NCI-H446 (cell line): ENCODE measurements around the gene CLEC18C.
"Not testable (repeated sequence)": the region's sequence is repeated elsewhere in the genome, so short reads cannot be mapped to it uniquely, and the experiment has no call there.

Experiments
- DNase-seq, 2 experiments: peaks; one replicate each; lab custom pipeline; 2025; lab: John Stamatoyannopoulos, UW

CLEC18C gene

DNA sequence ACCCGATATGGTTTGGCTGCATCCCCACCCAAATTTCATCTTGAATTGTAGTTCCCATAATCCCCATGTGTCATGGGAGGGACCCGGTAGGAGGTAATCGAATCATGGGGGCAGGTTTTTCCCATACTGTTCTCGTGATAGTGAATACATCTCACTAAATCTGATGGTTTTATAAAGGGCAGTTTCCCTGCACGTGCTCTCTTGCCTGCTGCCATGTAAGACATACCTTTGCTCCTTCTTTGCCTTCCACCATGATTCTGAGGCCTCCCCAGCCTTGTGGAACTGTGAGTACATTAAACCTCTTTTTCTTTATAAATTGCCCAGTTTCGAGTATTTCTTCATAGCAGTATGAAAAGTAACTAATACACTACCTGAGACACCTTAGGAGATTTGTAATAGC is 32.8 kb downstream of the CLEC18C start:
- DNase-seq: not testable (repeated sequence)

- not testable (repeated sequence) for DNase-seq
These were observed 45.0 kb downstream of the CLEC18C start for GRCh38 chr16:70218586-70218985.

DNA sequence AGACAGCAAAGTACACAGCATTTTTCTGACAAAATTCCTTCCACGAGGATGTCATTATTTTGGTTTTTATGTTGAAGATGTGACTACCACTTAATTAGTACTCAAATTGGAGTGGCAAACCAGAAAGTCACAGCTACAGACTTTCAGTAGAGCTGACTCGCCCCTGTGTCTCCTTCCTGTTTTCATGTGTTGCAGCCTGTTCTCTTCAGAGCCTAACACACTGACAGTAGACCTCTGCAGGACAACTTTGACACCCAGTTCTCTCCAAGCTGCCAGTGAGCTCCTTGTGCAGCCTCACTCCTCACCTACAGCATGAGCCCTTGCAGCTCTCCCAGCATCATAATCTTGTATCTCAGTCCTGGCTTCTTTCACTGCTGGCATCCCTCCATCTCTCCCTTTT is 49.0 kb downstream of the CLEC18C start:
- not testable (repeated sequence) for DNase-seq

DNA sequence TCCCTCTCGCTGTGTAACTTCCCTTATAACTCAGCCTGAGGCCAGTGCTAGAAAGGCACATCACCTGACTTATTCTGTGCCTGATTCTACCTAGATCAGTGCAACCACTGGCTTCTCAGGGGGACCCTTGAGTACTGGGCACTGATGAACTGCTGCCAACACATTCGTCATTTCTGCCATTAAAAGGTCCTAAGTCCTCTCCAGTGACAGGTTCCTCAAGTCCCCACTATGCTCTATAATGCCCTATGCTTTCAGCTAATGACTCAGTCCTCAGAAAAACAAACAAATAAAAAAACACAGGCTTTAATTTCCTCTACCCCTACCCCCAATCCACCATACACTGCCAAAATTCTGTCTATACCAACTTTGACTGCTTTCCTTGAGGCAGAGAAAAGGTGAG is 49.6 kb downstream of the CLEC18C start:
- DNase-seq: not testable (repeated sequence)

GRCh38 chr16:70223971-70224513 is 50.5 kb downstream of the CLEC18C start:
- not testable (repeated sequence) for DNase-seq

DNA sequence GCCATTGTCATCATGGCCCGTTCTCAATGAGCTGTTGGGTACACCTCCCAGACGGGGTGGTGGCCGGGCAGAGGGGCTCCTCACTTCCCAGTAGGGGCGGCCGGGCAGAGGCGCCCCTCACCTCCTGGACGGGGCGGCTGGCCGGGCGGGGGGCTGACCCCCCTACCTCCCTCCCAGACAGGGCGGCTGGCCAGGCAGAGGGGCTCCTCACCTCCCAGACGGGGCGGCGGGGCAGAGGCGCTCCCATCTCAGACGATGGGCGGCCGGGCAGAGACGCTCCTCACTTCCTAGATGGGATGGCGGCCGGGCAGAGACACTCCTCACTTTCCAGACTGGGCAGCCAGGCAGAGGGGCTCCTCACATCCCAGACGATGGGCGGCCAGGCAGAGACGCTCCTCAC is 51.1 kb downstream of the CLEC18C start:
- DNase-seq: not testable (repeated sequence)

GRCh38 chr16:70225430-70225829 is 51.8 kb downstream of the CLEC18C start:
- not testable (repeated sequence) for DNase-seq

DNA sequence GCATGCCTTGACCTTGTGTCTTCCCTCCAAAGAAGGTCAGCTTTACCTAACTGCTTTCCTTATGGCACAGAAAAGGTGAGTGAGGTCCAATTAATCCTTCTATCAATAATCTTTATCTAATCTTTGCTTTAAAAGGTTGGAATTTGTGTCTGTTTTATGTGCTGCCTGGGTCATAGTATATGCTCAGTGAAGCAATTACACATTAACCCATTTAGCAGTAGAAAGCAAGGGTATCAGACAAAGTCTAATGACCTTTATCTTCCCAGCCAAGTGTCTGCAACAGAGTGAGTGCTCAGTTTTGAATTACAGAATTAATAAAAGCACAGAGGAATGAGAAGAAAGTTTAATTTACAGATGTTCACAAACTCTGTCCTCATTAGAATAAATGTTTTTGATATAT is 52.4 kb downstream of the CLEC18C start:
- DNase-seq: not testable (repeated sequence)

GRCh38 chr16:70231831-70232230 is 58.2 kb downstream of the CLEC18C start:
- not testable (repeated sequence) for DNase-seq
